Thyroid gland (tissue), 4 donors: ENCODE results near the gene ANKRD31. TPM values are rescaled to one million over a fixed set of nuclear protein-coding genes. Genes with fewer than 3 reads are reported as not detected.
"Not testable (repeated sequence)": the region's sequence is repeated elsewhere in the genome, so short reads cannot be mapped to it uniquely, and the experiment has no call there.

ENCODE experiments used
- DNase-seq, 2 donors: peaks; one replicate each; pipeline ENCODE4 v3.0.0-alpha.2; 2019
- H3K27ac ChIP-seq, 3 donors: fragments of 200-600 bp; sonication (generic); 1 replicate in 2 of 3; 2 replicates in 1 of 3; pipeline ENCODE4 v1.5.1; 2016 to 2019; ENCODE audit warnings: mild to moderate bottlenecking in 1 of 3, moderate library complexity in 1 of 3
- H3K27me3 ChIP-seq: fragments of 200-600 bp; sonication (generic); one replicate; pipeline ENCODE4 v1.5.1; 2019
- H3K36me3 ChIP-seq, 2 donors: fragments of 200-600 bp; sonication (generic); one replicate each; pipeline ENCODE4 v1.5.1; 2016 to 2019
- H3K4me1 ChIP-seq, 2 donors: fragments of 200-600 bp; sonication (generic); one replicate each; pipeline ENCODE4 v1.5.1; 2017 to 2019
- H3K4me3 ChIP-seq, 3 donors: fragments of 200-600 bp; sonication (generic); replicated peaks in 1 of 3; 1 replicate in 2 of 3; 2 replicates in 1 of 3; pipeline ENCODE4 v1.5.1; 2016; ENCODE audit warnings: mild to moderate bottlenecking in 1 of 3
- H3K9me3 ChIP-seq: fragments of 200-600 bp; sonication (generic); one replicate; pipeline ENCODE4 v1.5.1; 2017
- POLR2A ChIP-seq, 2 donors: fragments of 450-650 bp; IDR thresholded peaks; one replicate each; pipeline ENCODE4 v1.6.1; 2017; ENCODE audit warnings: antibody characterized with exemption in 2 of 2, mild to moderate bottlenecking in 2 of 2, moderate library complexity in 1 of 2
- WGBS, 2 donors: methylation state at CpG; one replicate each; pipeline ENCODE4 v1.1.5; 2017; 5-methylcytosine and 5-hydroxymethylcytosine counted together
- intact Hi-C: fragments of 100-400 bp; cut with DNase I; formaldehyde crosslinking; loops from one replicate; pipeline ENCODE4 v1.15.1; 2023
- total RNA-seq, 4 donors: library from RNA; depleted of rRNA; stranded (reverse); fragments of >200 nt; gene quantifications; one replicate each; pipeline ENCODE4 v1.2.3, GENCODE V29; 2016
- TF ChIP-seq, protein P1 (sequence below), 6 experiments: fragments of 200-600 bp in 3 of 6; fragments of 450-650 bp in 3 of 6; sonication (generic) in 3 of 6; IDR thresholded peaks; one replicate each; pipeline ENCODE4 v1.5.1; 2016 to 2019; ENCODE audit warnings: antibody characterized with exemption in 6 of 6, mild to moderate bottlenecking in 2 of 6, inconsistent platforms in 1 of 6, moderate library complexity in 1 of 6

ANKRD31 gene
- total RNA-seq, 4 donors from 2014 or later = 0.11 to 0.81 (median 0.33) TPM

DNA sequence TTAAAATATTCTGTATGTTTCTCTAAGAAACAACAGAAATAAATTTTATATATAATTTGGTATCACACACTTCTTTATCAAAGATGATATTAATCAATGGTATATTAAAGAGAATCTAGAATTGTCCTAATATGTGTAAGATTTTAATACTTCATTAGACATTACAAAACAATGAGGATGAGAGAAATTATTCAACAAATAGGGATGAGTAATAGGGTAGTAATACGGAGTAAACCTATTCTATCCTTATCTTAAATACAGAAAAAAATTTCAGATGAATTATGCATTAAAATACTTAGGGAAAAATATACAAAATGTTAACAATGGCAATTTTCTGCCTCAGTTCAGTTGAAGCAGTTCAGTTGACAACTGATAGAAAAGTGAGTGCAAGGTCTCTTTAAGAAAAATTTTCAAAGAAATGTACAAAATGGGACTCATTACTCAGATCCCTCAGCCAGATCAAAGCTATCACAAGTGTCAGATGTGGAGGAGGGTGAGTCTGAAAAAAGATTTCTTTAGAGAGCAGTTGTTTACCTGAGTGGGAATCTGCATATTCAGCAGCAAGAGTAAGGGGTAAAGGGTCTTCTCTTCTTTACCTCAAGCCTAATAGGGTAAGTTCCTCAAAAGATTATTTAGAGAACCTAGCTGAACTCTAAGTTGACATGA, 127.6 kb downstream of the ANKRD31 start:
- H3K36me3 ChIP-seq = no peaks in the 10 kb centered on the region
- no peaks in the 10 kb centered on the region for H3K27me3 ChIP-seq
- H3K4me1 ChIP-seq = no peaks in the 10 kb centered on the region
- H3K9me3 ChIP-seq = no peaks in the 10 kb centered on the region
- no peak for DNase-seq
- intact Hi-C loops = no loop called here
- no peak overlapping the region for H3K27ac ChIP-seq
- 91 to 94% methylated on average over 1 of the region's 1 CpG for WGBS, 2 donors
- H3K4me3 ChIP-seq = no peak overlapping the region
- no peak for TF ChIP-seq POLR2A (IDR thresholded peaks at IDR 0.05)
- TF ChIP-seq, protein P1, sequence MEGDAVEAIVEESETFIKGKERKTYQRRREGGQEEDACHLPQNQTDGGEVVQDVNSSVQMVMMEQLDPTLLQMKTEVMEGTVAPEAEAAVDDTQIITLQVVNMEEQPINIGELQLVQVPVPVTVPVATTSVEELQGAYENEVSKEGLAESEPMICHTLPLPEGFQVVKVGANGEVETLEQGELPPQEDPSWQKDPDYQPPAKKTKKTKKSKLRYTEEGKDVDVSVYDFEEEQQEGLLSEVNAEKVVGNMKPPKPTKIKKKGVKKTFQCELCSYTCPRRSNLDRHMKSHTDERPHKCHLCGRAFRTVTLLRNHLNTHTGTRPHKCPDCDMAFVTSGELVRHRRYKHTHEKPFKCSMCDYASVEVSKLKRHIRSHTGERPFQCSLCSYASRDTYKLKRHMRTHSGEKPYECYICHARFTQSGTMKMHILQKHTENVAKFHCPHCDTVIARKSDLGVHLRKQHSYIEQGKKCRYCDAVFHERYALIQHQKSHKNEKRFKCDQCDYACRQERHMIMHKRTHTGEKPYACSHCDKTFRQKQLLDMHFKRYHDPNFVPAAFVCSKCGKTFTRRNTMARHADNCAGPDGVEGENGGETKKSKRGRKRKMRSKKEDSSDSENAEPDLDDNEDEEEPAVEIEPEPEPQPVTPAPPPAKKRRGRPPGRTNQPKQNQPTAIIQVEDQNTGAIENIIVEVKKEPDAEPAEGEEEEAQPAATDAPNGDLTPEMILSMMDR (IDR thresholded peaks at IDR 0.05) = no peak

DNA sequence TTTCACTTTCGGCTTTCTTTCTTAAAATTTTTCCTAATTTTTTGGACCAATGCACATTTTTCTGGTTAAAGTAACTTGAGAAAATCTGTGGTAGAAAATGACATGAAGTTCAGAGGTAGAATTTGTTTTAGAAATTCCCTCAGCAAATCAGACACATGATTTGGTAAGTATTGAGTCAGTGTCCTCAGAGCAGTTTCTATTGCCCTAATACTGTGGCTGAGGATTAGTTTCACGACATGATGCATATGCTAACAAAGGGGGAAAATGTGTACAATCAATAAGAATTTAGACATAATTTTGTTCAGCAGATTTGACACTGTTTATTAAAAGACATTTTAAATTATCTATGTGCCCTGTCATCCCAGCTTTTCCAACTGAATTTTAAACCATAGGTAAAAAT, 128.2 kb downstream of the ANKRD31 start:
- Histone ChIP-seq H3K4me1 (no peaks in the 10 kb centered on the region), H3K9me3 (no peaks in the 10 kb centered on the region), H3K4me3 (no peak overlapping the region), H3K27me3 (no peaks in the 10 kb centered on the region), H3K36me3 (no peaks in the 10 kb centered on the region), H3K27ac (no peak overlapping the region)
- TF ChIP-seq, protein P1 (IDR thresholded peaks at IDR 0.05) = no peak
- TF ChIP-seq POLR2A (IDR thresholded peaks at IDR 0.05) = no peak
- no peak for DNase-seq
- intact Hi-C loops = no loop called here
- WGBS, 2 donors = 86 to 87% methylated on average over 2 of the region's 2 CpGs

DNA sequence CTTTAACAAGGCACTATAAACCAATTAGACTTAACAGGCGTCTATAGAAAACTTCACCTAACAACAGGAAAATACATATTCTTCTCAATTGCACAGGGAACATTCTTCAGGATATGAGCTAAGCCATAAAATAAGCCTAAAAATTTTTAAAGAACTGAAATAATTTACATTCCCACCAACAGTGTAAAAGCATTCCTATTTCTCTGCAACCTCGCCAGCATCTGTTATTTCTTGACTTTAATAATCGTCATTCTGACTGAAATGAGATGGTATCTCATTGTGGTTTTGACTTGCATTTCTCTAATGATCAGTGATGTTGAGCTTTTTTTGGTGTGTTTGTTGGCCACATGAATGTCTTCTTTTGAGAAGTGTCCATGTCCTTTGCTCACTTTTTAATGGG, 140.7 kb downstream of the ANKRD31 start:
- H3K4me1 ChIP-seq, H3K36me3 ChIP-seq, H3K27ac ChIP-seq, H3K9me3 ChIP-seq, H3K27me3 ChIP-seq, intact Hi-C loops, H3K4me3 ChIP-seq, DNase-seq: not testable (repeated sequence)
- 83 to 85% methylated on average over 3 of the region's 3 CpGs for whole genome bisulfite sequencing, 2 donors

- no peak overlapping the region for H3K4me3 ChIP-seq
- WGBS, 2 donors = 72 to 88% methylated on average over 3 of the region's 3 CpGs
- H3K27ac ChIP-seq = no peak overlapping the region
- H3K9me3 ChIP-seq = no peaks in the 10 kb centered on the region
- TF ChIP-seq POLR2A (IDR thresholded peaks at IDR 0.05) = no peak
- TF ChIP-seq, protein P1 (IDR thresholded peaks at IDR 0.05) = no peak
- no peak for DNase-seq
- intact Hi-C loops = no loop called here
- H3K4me1 ChIP-seq = no peaks in the 10 kb centered on the region
- H3K36me3 ChIP-seq = no peaks in the 10 kb centered on the region
- no peaks in the 10 kb centered on the region for H3K27me3 ChIP-seq
Measured at GRCh38 chr5:75091597-75091996, 145.1 kb downstream of the ANKRD31 start.

DNA sequence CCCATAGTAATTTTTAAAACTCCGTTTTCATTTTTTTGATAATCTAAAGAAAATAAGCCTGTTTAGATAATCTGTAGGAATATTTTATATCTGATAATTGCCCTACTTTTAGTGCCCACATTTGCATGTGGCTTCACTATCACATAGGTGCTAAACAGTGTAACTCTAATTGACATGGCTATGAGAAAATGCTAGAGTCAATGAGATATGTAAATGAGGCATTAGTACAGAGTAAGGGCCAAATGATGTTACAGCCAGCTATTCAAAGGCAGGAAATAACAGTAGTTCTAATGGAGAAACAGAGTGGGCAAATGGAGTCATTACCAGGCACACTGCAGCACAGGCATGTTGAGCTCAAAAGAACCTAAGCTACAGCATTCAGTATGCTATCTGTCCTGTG, 147.0 kb downstream of the ANKRD31 start:
- DNase-seq = no peak
- Histone ChIP-seq H3K36me3 (no peaks in the 10 kb centered on the region), H3K9me3 (no peaks in the 10 kb centered on the region), H3K4me1 (no peaks in the 10 kb centered on the region), H3K27ac (no peak overlapping the region), H3K4me3 (no peak overlapping the region), H3K27me3 (no peaks in the 10 kb centered on the region)
- WGBS, 2 donors = 87 to 97% methylated on average over 1 of the region's 1 CpG
- intact Hi-C loops = no loop called here
- TF ChIP-seq, protein P1 (IDR thresholded peaks at IDR 0.05) = no peak
- no peak for TF ChIP-seq POLR2A (IDR thresholded peaks at IDR 0.05)
